ENCODE measurements around the gene DLL1.
A peak's percentile ranks its signal among the peaks of the same experiment; 100 is the strongest.

The DLL1 gene

DNA sequence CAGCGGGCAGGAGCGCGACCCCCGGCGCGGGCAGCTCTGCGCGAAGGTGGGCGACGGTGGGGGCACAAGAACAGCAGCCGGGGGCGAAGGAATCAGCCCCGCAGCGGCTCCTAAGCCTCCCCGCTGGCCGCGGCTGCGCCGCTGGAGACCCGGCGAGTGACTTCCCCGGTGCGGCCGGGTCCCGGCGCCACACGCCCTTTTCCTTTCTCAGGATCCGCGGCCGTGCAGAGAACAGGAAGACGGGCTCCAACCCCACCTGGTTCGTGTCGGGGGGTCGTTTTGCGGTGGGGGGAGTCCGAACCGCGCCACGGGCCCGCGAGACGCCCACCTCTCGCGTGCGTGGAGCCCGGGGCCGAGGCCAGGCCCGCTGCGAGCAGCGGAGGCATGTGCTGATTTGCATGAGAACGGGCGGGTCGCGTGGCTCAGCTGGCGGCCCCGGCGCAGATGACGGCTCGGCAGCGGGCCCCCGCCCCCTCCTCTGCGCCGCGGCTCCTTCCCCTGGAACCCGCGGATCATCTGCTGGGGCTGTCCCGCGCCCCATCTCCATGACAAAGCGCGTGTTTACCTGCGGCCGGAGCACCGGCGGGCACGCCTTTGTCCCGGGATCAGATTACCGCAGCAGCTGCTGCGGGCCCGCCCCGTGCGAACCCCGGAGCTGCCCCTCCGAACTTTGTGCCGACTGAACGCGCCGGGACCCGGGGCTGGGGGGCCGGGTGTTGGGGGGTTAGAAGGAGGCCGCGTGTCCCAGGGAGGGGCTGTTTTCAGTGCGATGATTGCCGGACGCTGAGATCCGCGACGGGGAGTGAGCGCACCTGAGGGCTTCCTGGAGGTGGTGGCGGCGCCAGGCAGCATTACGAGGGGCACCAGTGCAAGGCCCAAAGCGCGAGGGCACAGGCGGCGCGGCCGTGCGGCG is 4.9 kb upstream of the DLL1 start:
- DNase-seq: no peak

DNA sequence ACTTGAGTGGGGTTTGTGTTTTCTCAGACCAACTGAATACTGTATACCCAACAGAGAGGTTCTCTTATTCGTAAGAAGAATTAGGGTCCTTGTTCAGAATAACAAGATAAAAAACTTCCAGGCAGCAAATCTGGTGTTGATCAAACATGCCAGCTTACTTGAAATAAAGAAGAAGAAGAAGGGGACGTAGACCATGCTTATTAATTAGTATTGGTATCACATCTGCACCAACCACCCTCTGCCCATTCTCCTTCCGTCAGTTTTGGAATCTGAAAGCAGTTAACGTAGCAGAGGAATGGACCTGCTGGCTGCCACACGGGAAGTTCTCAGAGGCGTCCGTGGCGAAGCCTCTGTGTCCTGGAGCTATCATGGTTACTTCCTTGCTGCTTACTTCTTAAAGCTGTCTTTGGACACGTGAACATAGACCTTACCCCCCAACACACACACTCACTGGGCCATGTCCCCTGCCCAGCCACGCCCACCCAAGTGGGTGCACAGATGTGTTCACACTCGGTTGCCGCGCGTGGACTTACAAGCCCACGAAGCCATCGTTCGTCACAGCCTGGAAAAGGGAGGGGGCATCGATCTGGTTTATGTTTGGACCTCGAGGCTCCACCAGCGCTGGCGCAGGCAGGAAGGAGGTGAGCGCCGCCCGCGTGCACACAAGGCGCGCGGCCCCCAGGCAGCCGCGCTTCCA is 4.1 kb upstream of the DLL1 start:
- DNase-seq: no peak

DNA sequence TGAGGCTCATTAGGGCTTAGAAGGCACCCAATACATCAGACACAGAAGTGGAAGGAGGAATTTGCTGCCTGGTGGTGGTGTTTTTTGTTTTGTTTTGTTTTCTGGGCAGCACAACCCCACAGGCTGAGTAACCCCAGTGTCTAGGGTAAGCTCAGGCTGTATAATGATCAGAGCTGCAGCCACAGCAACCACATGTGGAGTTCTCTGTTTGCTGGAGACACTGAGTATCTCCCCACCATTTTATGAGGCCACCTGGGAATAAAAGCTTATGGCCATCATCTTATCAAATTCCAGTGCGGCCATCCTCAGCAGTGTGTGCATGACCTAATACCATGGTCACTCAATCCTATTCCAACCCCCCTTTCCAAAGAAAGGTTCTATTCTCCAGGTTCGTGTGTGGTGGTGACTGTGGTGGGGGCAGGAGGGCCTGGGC is 3.4 kb upstream of the DLL1 start:
- no peak for DNase-seq

DNA sequence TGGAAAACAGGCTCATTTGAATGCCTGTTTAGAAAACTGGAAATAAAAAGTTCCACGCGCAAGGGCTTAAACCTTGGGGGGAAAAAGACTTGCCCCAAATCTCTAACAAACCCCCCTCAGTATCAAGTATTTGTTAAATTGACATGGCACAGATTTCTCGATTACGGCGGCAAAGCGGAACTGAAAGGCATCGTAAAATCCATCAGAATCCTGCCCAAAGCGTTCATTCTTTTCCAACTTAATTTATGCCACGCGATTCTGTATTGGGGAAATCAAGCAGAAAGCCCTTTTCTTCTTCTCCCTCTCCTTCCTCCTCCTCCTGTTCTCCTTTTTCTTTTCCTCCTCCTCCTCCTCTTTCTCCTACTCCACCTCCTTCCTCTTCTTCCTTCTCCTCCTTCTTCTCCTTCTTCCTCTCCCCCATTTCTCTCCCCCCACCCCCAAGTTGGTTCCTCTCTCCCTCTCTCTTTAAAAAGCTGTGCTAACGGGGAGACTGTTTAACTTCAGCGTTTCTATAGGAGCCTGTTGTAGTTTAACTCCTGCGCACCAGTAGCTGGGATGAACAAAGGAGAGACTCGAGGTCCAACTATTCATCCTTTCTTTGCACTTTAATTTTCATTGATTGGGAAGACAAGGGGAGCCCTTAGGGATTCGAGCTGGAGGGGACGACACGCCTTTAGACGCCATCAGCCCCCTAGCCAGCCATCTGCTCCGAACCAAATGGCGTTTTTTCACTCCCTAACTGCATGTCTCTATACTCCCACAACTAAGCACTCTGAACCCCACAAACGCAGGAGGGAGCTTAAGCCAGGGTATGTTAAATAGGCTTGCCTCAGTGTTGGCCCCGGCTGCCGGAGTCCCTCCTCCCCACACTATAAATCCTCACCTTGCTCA is 2.7 kb upstream of the DLL1 start:
- no peak for DNase-seq

DNA sequence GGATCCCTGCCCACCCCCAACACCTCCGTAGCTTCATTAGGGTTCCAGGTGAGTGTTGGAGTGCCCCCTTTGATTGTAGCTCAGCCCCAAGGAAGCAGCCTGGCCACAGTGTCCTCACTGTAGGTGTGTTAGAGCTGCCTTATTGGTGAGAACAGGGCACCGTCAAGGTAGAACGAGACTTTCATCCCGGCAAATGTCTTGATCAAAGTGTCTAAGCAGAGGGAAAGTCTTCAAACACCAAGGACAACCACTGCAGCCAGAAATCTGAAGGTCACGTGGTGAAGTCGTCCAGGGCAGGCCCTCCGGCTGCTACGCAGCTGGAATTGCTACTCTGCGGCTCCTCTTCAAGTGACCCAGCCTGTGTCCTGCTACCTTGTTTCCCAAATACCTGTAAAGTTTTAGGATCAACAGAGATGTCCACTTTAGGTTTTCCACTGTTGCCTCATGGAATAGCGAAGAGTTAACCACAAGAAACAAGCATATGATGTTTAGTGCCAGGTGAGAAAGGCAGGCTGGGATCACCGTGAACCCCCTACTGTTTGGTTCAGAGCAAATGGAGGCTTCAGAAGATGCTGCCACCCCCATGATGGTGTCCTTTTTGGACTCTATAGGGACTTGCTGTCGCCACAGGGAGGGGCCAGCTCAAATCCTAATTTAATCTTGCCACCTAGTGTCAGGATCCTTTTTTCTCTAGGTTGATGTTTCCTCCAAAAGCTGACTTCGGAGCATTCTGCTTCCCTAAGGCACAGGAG is 1.7 kb upstream of the DLL1 start:
- DNase-seq: no peak

DNA sequence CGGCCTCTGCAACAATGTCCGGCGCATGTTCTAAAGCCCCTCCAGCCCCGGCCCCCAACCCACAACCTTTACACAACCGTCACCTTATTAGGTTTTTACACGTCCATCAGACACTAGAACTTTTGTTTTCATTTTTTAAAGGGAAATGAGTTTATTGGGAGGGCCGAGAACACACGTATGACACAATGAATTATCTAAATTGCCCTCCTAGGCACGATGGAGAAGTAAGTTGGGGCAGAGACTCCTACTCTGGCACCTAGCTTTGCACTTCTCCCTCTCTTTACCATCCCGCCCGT is 1.2 kb upstream of the DLL1 start:
- no peak for DNase-seq

DNA sequence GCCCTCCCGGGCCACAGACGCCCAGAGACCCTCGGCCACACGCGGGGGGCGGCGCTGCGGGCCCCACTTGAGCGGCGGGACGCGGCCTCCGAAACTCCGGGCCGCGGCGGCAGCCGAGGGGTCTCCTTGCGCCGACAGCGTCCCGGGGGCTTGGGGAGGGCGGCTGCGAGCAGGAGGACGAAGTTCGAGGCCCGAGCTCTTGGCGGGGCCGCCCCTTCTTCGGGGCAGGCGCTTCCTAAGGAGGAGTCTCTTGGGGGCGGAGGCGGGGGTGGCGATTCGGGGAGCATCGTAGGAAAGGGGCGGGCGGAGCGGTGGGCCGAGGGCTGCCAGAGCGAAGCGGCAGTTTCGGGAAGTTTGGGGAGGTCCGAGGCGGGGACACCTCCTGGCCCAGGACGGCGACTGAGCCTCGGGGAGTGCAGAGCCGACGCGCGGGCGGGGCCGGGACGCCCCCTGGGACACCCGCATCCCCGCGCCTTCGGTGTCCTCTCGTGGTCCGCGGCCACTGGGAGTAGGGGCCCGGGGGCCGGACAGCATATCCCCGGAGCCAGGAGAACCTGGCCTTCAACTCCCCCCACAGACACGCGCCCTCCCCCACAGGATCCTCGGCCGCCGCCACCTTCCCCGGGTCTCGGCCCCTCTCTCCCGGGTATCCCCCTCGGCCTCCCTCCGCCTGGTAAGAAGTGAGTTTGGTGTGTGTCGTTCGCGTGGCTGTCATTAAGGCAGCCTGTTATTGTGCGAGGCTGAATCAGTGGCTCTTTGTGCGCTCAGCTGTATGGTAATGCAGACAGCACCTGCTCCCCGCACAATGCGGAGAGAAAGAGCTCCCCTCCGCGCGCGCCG is 613 bp upstream of the DLL1 start:
- no peak for DNase-seq

DNA sequence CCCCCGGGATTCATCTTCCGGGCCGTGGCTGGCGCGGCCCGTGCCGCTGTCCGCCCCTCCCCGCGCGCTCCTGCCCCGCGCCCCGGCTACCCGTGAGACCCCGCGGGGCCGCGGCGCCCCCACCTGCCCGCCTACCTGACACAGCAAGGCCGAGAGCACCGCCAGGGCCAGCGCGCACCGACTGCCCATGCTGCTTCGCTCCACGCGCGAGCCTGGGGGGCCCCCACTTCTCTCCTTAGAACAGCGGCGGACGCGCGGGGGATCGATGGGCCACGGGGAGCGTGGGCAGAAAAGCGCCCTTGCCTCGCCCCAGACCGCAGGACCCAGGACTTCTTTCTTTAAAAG is 955 bp downstream of the DLL1 start:
- no peak for DNase-seq

DNA sequence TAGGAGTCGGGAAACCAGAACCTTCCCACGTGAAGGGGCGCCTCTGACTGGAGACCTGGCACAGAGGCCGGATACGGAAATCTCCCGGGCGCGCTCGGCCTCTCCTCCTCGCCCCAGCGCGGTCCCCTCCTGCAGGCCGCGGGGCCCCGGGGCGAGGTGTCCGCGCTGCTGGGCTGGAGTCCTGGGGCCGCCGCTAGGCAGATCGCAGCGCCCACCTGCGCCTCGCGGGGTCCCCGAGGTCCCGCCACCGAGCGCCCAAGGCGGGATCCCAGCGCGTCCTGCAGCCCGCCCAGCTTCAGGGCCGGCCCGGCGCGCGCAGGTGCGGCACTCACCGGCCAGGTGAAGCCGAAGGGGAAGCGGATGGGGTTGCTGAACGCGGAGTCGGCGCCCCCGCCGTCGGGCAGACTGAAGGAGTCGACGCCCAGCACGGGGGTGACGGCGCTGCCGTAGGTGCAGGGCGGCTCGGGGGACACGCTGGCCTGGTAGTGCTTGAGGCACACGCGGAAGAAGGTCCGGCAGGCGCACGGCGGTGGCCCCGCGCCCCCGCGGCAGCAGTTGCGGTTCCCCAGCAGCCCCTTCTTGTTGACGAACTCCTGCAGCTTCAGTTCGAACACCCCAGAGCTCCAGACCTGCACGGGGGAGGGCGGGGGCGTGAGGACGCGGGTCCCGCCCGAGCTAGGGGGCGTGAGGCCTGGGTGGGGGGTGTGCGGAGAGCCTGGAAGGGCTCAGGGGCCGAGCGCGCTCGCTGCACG is 1.5 kb downstream of the DLL1 start:
- no peak for DNase-seq

DNA sequence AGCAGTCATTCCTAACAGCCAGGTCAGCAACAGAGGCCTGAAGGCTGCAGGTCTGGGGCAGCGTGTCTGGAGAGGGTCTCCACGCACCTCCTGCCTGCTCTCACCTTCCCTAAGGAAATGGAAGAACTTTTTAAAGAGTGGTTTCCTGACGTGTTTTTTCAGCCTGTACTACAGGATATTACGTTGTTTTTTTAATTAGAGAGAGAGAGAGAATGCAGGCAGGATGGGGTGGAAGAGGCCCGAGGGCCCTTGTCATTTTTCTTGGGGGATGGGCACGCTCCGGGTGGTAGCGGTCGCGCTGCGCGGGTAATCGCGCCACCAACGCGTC is 2.1 kb downstream of the DLL1 start:
- no peak for DNase-seq

DNA sequence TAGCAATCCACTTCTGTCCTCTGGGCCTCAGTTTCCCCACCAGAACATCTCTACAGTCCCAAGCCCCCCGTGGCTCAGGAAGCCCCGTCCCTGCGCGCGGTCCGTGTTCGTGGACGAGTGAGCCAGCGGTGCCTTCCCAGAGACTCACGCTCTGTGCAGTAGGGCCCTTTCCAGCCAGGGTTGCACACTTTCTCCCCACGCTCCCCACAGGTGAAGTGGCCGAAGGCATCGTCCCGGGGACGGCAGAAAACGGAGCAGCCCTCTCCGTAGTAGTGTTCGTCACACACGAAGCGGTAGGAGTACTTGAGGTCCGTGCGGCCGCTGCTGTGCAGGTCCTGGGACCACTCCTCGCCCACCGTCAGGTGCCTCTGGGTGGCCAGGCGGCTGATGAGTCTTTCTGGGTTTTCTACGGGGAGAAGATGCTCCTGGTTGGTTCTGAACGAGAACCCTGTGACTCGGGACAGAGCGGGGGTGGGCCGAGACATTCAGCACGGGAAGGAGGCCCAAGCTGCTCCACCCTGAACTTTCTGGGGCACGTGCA is 2.7 kb downstream of the DLL1 start:
- DNase-seq: no peak

DNA sequence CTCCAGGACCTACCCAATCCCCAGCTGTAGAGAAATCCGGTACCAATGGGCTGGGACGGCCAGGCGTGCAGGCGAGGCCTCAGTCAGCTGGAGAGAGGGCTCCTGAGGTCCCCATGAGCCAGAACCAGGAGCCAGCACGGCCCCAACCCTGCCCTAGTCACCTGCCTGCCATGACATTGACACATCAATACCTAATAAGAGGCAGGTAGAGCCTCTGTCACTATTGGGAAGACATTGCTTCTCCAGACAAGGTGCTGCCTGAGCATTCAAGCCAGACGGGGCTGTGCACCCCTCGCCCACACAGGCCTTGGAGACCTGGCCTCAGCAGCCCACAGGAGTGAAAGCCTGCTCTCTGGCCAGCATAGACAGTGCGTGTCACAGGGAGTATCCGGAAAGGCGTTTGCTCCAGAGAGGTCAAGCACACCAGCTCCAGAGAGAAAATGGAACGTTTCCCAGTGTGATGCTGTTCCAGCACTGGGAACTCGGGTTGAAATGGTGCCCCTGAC is 3.5 kb downstream of the DLL1 start:
- DNase-seq: peak; percentile 17

DNA sequence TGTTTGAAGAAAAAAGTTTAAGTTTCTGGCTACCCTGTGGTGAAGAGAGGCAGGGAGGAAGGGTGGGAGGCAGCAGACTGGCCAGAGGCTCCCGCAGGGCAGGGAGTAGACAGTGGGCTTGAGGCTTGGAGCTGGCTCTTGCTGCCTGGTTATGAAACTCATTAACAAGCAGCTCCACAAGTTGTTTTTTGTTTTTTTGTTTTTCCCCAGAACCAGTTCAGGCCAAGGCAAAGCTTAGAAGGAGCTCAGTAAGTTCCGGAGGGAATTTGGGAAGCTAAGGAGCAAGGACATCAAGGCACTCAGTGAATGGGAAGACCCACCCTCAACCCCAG is 4.0 kb downstream of the DLL1 start:
- no peak for DNase-seq

DNA sequence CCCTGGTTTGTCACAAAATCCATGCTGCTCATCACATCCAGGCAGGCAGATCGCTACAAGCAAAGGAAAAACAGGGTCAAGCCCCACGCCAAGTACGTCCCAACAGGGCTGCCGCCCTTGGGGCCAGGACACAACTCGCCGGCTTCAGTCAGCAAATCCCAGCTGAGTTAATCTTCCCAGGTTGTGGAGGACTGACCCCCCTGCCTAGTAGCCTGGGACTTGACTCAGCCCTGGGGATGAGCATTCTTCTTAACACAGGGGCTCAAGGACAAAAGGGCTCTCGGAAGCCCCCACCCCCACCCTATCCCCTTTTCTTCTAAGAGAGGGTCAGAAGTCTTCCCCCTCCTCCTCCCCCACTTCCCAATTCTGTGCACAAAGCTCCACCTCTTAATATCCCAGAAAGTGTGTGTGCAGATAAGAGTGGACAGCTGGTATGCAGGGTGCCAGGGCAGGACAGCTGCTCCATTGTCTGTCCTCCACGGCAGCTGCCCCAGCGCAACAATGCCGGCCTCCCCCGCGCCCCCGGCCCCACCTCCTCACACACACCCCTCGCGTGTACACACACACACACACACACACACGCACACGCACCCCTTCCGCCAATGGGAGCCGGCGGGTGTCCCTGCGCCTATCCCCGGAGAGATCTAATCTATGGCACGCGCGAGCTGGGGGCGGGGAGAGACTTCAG is 4.5 kb downstream of the DLL1 start:
- DNase-seq: peak; percentile 79

DNA sequence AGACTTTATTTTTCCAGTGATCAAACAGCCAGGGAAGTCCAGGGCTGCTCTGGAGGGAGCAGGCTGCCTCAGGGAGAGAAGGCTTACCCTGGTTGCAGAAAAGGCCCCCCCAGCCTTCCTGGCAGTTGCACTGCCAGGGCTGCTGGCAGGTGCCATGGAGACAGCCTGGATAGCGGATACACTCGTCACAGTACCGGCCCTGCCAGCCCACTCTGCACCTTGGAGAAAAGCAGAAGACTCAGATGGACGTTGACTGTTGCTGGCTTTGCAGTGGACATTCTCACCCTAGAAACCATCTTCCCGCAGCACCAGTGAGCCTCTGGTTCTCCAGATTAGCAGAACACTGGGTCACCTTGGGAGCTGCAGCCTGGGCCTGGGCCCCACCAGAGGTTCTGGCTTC is 5.4 kb downstream of the DLL1 start:
- peak; percentile 16 for DNase-seq

DNA sequence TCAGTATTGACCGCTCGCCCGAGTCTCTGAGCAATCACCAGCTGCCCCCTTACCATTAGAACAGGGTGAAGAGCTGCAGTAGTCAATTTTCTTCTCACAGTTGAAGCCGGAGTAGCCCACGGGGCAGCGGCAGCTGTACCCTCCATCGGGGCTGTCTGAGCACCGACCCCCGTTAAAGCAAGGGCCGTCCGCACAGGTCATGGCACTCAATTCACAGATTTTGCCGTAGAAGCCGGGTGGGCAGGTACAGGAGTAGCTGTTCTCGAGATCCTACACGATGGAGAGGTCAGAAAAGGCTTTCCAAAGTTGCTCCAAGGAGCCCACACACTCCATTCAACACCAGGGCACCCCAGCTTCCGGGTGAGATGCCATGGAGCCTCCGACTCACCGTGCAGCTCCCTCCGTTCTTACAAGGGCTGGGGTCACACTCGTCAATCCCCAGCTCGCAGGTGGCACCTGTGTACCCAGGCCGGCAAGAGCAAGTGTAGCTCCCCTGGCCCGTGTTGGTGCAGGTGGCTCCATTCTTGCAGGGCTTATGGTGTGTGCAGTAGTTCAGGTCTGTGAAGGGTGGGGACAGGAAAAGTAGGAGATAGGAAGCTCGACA is 5.9 kb downstream of the DLL1 start:
- DNase-seq: peak; percentile 6

DNA sequence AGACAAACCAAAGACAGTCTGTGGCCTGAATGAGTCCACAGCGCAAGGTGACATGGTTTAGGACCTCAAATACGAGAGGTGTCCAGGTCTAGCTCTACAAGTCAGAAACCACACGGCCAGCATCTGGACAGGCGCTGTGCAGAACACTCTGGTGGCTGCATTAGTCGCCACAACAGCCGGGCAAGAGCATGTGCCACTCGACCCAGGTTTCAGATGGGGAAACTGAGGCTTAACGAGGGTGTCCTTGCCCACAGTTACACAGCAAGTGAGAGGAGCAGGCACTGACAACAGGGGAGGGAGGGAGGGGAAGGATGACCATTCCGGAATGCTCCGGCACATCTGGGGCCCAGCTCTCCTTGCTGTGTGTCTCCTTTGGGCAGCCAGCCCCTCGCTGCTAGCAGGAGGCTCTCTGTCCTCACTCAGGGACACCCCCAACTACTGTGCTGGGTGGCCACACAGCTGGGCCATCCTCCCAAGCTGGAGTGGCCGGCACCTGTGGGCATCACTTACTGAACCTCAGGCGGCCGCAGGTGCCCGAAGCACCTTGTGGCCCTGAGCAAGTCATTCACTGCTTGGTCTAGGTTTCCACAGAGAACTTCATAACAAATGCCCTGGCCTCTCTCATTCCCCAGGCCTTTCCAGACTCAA is 6.6 kb downstream of the DLL1 start:
- peak; percentile 6 for DNase-seq

DNA sequence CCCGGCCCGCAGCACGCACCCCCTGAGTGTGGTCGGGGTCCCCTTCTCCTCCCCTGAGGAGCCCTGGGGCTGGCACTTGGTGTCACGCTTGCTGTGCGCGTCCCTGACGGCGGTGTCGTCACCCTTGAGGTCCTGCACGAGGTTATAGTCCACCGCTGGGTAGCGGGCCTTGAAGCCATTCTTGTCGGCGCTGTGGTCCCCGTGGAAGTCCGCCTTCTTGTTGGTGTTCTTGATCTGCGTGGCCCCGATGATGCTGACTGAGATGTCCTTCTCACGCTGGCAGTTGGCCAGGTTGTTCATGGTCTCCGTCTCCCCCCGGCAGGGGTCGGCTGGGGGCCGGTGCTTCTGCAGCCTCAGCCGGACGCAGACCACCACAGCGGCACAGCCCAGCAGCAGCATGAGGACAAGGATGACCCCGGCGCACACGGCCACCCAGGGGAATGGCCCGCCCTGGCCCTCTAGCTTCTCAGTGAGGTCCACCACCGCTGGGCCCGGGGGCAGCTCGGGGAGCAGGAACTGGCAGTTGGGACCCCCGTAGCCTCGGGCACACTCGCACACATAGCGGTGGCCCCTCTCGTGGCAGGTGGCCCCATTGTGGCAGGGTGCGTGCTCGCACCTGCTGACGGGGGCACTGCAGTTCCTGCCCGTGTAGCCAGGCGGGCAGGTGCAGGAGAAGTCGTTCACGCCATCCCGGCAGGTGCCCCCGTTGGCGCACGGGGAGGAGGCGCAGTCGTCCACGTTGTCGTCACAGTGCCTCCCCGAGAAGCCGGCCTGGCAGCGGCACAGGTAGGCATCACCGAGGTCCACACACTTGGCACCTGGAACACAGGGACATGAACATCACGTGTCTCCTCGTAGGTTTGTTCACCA is 7.4 kb downstream of the DLL1 start:
- DNase-seq: peak; percentile 13

Measured in left hindlimb (tissue), 1 donor.